ENCODE results near the gene CNIH3.

The CNIH3 gene

GRCh38 chr1:224726441-224727182, 110.5 kb downstream of the CNIH3 start:
- DNase-seq = no peak

DNA sequence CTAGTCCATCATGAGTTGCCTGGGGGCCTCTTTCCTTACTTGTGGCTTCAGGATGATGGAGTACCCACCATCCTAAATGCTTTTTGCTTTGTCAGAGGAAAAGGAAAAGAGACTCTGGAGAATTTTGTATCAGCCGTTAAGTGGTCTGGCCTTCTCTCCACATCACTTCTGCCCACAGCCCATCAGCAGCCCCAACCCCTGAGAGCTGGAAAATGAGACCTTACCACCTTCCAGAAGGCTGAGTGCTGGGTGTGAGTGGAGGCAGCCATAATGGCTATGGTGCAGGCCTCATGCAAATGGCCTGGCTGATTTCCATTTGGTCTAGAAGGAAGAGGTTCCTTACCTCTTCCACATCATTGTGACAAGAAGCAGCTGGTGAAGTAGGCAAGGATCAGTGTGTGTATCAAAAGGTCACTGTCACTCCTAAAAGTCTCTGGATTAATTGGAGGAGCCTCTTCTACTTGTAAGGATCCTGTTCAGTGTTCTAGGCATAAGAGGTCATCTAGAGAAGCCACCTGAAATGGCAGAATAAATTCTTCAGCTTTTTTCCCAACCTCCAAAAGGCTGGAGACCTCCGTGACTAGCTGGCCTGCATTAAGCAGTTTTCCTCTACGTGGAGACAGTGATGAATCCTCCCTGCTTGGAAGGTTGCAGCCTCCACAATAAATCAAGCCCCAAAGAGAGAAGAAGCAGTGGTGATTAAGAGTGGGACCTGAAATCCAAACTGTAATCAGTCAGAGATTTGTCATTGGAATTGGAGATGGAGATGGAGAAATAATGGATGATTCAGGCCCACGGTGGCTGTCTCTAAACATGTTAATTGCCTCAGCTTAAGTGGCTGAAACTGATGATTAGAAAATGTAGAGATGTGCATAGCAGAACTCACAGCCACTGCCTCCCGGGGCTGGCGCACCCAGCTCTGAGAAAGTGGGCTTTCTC, 111.5 kb downstream of the CNIH3 start:
- DNase-seq = no peak

DNA sequence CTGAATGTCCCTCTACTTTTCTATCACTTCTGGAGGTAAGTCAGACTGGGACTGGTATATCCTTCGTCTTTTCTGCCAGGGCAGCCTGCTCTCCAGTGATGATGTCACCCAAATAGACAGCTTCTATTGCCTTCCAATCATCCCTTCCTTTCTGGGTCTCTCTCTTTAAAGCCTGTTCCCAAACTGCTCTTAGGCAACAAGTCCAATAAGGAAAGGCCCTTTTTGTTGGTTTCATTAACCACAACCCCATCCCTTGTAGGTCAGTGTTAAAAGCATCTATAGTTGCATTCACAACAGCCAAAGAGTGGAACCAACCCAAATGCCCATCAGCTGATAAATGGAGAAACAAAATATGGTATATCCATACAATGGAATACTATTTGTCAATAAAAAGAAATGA, 114.4 kb downstream of the CNIH3 start:
- DNase-seq = no peak

DNA sequence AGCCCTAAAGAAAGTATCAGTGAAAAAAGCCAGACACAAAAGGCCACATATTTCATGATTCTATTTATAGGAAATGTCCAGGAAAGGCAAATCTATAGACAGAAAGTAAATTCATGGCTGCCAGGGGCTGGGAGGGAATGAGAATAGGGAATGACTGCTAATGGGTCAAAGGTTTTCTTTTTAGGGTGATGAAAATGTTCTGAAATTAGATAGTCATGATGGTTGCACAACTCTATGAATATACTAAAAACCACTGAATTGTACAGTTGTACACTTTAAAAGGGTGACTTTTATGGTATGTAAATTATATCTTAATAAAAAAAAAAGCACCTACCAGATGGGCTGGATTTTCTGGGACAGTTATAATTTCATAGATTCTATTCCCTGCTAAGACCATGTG, 114.8 kb downstream of the CNIH3 start:
- no peak for DNase-seq

GRCh38 chr1:224731633-224732032, 115.5 kb downstream of the CNIH3 start:
- no peak for DNase-seq

DNA sequence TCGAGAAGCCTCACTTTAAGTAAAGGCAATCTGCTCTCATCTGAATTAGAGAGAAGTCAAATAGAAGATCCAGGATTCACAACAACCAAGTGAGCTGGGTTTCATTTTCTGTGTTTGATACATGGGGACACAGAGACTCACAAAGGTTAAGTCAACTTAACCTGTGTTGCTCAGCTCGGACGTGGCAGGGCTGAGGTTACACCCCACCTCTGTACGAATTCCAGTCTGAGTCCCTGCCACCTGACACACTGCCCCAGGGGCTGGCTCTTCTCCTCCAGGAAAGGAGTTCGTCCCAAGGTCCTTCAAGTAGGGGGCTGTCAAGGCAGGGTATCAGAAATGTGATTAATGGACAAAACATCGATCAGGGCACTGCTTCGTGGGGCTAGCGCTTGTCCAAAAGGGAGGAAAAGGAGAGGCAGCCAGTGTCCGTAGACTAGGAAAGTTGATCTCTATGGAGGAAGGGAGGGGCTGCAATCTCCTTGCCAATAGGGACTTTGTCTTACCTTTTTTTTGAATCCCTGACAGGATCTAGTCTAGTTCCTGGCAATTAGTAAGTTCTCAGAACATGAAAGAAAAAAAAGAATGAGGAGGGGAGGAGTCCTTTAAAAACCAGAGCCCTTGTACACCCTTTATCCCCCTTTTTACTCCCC, 116.4 kb downstream of the CNIH3 start:
- DNase-seq = no peak

DNA sequence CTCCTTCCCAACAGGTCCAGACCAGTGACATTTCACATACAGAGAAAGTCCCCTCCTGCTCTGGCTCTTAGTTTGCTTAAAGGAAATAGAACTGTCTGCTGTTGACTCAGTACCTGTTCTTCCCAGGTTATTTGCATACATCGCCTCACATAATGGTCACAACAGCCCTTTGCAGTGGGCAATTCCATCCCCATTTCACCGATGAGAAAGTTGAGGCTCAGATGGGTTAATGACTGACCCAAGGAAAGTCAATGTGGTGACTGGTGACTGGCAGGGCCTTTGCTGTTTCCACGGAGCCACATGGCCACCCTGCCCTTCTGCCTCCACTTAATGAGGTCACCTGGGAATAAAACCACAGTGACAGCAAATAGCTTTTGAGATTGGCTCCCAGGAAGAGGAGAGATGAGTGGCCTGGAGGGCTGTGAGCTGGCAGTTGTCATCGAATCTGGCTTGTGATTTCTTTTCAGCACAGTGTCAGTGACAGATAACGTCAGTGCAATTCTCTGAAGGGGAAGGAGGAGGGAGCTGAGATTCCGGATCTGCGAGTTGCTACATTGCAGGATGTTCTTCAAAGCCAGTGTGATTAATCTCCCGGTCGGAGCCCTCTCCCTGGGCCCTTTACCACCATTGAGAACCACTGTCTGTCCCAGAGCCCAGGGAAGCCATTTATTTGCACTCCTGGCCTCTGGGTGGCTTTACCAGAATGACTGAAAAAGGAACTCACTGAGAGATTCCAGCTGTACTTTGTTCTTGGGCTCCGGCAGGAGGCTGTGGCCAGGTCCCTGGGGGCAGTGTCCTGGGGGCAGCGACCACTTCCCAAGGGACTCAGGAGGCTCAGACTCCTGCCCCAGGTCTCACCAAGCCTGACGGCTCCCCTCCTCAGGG, 117.2 kb downstream of the CNIH3 start:
- no peak for DNase-seq

DNA sequence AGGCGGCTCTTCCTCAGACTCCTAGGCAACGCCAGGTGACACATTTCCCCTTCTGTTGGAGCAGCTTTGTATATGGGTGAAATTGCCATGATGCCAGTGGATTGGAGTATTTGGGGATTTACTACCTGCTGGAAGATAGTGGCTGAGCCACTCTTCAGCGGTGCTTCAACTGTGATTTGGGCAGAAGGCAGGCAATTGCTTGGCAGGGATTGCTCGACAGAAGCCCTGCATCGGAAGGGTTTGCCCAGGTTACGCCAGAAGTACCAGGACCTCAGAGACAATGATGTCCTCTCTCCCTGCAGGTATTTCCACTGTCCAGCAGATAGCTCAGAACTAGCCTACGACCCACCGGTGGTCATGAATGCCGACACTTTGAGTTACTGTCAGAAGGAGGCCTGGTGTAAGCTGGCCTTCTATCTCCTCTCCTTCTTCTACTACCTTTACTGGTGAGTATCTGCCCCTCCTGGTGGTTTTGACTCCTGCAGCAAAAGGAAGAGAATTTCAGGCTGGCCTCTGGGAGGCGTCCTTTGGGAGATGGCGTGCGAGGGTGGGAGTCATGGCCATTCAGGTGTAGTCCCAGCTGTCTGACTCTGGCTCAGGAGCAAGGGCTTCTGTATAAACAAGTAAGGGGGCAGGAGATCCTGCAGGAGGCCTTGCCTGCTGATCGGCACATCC, 118.3 kb downstream of the CNIH3 start:
- DNase-seq = no peak

DNA sequence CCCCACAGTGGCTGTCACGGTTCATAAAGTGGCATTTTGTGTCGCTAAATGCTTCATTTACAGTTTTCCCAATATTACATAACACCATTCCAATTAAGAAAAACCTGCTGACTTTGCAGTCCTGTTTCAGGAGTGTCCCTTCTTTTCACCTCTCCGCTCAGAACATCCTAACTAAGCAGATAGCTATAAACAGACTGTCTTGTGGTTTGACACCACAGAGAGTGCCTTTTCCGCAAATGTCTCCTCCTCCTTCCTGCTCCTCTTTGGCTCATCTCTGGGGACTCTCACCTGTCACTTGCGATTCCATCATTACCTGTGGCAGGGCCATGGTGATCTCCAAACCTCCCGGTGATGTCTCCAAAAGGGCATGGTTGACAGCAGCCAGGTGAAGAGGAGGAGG, 119.0 kb downstream of the CNIH3 start:
- DNase-seq = no peak

DNA sequence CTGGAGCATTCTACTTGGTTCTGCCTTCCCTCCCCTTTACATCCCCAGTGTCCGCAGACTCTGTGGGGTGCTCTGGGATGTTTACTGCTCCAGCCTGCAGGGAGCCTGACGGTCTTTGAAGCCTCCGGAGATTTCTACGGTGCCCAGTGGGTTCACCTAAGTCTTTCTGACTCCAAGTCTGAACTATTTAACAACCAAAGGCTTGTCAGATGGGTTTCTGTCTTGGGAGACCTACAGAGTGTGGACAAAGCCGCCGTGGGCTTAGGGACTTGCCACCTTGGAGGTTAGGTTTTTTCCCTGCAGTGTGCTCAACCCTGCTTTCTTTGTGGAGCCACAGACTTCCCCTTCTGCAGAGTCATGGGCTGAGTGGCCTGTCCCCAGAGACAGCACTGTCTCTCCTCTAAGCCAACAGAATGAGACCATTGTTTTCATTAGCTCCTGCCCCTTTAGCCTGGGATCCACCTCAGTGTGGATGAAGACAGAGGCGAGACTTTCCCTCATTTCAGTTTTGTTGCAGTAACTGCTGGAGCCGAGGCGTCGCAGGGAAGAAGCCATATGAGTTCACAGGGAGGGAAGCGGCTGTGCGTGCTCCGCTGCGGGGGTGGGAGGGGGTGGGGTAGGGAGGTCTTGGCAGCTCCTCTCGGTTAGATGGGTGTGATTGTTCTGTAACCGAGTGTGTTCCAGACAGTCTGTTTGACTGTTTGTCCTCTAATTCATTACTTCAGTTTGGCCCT, 120.7 kb downstream of the CNIH3 start:
- no peak for DNase-seq

DNA sequence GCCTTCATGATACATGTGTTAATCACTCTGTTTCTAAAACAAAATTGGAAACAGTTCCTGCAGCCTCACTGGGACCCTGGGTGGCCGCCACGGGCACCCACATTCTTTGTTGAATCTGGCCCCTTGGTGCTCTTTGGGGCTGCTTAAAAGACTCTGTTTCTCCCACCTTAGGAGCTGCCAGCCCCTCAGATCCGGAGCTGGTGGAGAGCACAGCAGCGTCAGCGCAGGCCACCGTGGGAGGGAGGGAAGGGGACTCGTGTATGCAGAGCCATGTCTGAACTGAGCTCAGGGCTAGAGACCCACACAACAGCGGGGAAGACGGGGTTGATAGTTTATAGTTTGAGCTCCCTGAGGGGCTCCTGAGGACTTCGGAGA, 121.2 kb downstream of the CNIH3 start:
- no peak for DNase-seq

- no peak for DNase-seq
Observed at GRCh38 chr1:224739303-224739996, 123.3 kb downstream of the CNIH3 start.

- DNase-seq = no peak
Observed at GRCh38 chr1:224739997-224740684, 124.0 kb downstream of the CNIH3 start.

DNA sequence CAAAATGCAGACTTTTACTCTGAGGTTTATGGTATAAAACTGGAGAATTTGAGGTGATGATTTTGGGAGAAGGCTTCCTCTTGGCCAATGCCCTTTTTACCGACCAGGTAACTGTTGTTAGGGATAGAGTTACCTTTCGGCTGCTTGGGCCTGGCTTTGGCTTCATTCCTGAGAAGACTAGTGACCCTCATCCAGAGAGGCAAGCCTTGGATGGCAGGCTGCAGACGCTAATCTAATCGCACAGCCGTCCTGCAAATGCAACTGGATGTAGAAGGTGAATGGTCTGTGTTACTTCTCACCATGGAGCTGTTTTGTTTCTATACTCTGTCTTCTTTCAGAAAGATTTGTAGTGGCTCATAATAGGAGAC, 124.6 kb downstream of the CNIH3 start:
- no peak for DNase-seq

- DNase-seq = no peak
Observed at GRCh38 chr1:224742349-224742748, 126.2 kb downstream of the CNIH3 start.

DNA sequence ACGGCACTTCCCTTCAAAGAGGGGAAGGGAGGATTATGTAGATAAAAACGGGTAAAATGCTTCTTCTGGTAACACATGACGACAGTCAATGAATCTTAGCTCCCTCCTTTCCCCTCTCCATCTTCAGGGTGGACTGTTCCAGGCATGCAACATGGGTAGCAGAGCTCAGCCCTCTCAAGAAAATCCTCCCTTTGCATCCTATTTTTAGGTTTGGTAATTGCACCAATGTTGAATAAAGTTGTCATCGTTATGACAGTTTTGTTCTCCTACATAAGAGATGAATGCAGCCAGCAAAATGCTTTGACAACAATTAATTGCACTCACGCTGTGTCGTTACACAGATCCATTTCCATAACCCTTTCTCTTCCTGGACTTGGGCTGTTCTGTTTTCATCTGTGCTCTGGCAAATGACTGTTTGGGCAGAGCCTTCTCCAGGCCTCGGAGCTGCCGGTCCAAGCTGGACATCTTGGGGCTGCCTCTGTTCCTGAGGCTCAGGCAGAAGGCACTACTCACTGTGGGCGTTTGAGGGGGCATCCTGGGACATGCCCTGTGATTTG, 127.6 kb downstream of the CNIH3 start:
- no peak for DNase-seq

GRCh38 chr1:224744521-224744920, 128.4 kb downstream of the CNIH3 start:
- no peak for DNase-seq

DNA sequence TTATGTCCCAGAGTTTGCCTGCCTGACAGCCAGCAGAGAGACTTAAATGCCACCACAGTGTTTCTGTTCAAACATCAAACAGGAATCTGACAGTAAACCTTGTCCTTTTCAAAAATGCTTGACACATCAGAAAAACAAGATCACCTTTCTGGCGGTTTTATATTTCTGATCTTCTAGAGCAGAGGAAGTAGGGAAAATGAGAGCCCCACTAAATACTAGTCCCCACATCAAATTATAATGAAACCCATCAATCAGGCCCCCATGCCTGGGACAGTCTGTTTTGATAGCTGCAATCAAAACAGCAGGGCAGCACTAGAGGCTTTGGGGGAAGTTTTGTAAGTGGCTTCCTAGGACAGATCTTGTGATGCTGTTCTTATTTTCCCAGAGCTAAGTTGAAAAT, 129.3 kb downstream of the CNIH3 start:
- no peak for DNase-seq

- no peak for DNase-seq
Observed at GRCh38 chr1:224745924-224746323, 129.8 kb downstream of the CNIH3 start.

- no peak for DNase-seq
Observed at GRCh38 chr1:224747578-224747977, 131.5 kb downstream of the CNIH3 start.
